Right atrium auricular region (tissue), 2 donors: Measurements from ENCODE around the gene AGXT. TPM values are rescaled to one million over a fixed set of nuclear protein-coding genes. Genes with fewer than 3 reads are reported as not detected.

ENCODE experiments used
- DNase-seq: peaks from one replicate; pipeline ENCODE4 v3.0.0-alpha.2; 2019; ENCODE audit warnings: low spot score
- H3K27ac ChIP-seq, 2 donors: fragments of 200-600 bp; sonication (generic); 1 replicate in 1 of 2; 2 replicates in 1 of 2; pipeline ENCODE4 v1.5.1; 2016 to 2019
- H3K27me3 ChIP-seq, 2 donors: fragments of 200-600 bp; sonication (generic); one replicate each; pipeline versions ENCODE4 v1.5.1 to v1.6.0; 2017 to 2019
- H3K36me3 ChIP-seq: fragments of 200-600 bp; sonication (generic); one replicate; pipeline ENCODE4 v1.5.1; 2016
- H3K4me1 ChIP-seq, 2 donors: fragments of 200-600 bp; sonication (generic); one replicate each; pipeline versions ENCODE4 v1.5.1 to v1.6.0; 2017 to 2019
- H3K4me3 ChIP-seq, 2 donors: fragments of 200-600 bp; sonication (generic); 1 replicate in 1 of 2; 2 replicates in 1 of 2; pipeline ENCODE4 v1.5.1; 2017 to 2019; ENCODE audit warnings: mild to moderate bottlenecking in 1 of 2, moderate library complexity in 1 of 2
- H3K9me3 ChIP-seq, 2 donors: fragments of 200-600 bp; sonication (generic); one replicate each; pipeline ENCODE4 v1.5.1; 2019
- total RNA-seq, 2 donors: library from RNA; depleted of rRNA; stranded (reverse); fragments of >200 nt; gene quantifications; one replicate each; pipeline ENCODE4 v1.1.0, GENCODE V29; 2016
- TF ChIP-seq, protein P1 (sequence below), 2 donors: fragments of 200-600 bp; sonication (generic); IDR thresholded peaks; one replicate each; pipeline ENCODE4 v1.5.1; 2019; ENCODE audit warnings: antibody characterized with exemption in 2 of 2

AGXT gene
- total RNA-seq, 2 donors from 2014 or later, result not detected

DNA sequence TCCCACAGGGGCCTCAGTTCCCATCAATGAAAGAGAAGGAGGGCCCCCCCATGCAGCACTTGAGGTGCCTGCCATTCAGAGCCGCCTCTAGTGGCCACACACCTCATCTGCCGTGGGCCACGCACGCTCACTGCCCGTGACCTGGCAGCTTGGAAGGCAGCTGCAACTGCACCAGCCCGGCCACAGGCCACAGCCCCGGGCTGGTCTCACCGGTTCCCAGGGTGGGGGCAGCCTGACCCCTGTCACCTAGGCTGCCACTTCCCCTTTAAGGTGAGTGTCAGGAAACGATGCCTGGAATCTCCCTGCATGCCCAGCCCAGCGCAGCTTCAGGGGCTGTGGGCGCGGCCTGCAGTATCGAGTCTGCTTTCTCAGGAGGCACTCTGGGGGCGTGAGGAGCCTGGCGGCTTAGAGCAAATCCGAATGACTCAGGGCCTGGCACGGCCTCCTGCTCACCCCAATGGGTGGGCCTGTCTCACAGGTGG is 24.8 kb downstream of the AGXT start:
- H3K36me3 ChIP-seq, result no peaks in the 10 kb centered on the region
- TF ChIP-seq, protein P1, sequence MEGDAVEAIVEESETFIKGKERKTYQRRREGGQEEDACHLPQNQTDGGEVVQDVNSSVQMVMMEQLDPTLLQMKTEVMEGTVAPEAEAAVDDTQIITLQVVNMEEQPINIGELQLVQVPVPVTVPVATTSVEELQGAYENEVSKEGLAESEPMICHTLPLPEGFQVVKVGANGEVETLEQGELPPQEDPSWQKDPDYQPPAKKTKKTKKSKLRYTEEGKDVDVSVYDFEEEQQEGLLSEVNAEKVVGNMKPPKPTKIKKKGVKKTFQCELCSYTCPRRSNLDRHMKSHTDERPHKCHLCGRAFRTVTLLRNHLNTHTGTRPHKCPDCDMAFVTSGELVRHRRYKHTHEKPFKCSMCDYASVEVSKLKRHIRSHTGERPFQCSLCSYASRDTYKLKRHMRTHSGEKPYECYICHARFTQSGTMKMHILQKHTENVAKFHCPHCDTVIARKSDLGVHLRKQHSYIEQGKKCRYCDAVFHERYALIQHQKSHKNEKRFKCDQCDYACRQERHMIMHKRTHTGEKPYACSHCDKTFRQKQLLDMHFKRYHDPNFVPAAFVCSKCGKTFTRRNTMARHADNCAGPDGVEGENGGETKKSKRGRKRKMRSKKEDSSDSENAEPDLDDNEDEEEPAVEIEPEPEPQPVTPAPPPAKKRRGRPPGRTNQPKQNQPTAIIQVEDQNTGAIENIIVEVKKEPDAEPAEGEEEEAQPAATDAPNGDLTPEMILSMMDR (IDR thresholded peaks at IDR 0.05), result no peak

DNA sequence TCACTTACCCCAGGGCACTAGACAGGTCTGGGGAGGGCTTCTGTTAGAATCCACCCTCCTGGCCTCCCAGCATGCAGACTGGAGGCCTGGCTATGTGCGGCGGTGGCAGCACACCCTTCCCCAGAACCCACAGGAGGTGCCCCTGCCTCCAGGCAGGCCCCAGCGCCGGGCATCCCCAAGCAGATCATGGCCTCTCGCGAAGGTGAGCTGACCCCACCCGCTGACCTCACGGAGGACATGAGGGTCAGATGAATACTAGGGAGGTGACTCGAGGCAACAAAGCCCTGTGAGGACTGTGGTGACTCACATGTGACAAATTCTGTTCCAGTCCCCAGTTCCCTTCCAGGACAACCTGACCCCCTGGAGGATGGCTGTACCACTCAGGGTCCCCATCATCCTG is 25.4 kb downstream of the AGXT start:
- Histone ChIP-seq H3K27ac (no peak overlapping the region), H3K4me3 (no peak overlapping the region), H3K36me3 (no peaks in the 10 kb centered on the region), H3K9me3 (no peaks in the 10 kb centered on the region), H3K27me3 (no peaks in the 10 kb centered on the region), H3K4me1 (peaks cover 0 to 14% of the 10 kb centered on the region in 2 donors)
- TF ChIP-seq, protein P1 (IDR thresholded peaks at IDR 0.05), result no peak
- DNase-seq, result no peak

More for the DNA sequence above, 24.8 kb downstream of the AGXT start:
- peaks cover 0 to 9% of the 10 kb centered on the region in 2 donors for H3K4me1 ChIP-seq
- no peak for DNase-seq
- no peaks in the 10 kb centered on the region for H3K9me3 ChIP-seq
- no peak overlapping the region for H3K4me3 ChIP-seq
- H3K27ac ChIP-seq, result no peak overlapping the region
- no peaks in the 10 kb centered on the region for H3K27me3 ChIP-seq

DNA sequence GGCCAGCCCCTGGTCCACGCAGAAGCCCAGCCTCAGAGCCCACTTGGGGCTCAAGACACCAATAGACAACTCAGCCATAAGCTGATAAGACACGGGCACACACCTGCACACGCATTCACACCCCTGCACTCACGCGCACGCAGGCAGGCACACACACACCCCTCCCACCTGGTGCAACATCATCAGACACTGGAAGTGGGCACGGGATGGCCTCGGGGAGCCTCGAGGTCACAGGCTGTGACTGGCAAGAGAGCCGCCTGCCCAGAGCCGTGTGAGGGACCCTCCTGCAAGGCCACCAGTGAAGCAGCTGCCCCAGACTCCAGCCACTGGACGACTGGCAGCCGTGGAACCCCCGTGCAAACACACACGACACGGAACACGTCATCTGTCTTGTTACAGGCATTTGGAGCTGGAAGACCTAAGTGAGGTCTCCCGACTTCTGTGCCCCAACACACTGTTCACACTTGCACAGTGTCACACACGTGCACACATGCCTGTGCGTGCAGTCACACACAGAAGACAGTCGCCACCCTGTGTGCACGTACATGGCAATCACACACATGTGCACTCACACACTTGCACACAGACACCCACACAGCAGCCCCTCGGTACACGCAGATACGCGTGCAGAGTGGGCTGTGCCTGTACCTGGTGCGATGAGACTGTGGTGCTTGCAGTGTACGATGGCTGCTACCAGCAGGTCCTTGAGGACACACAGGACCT is 26.4 kb downstream of the AGXT start:
- TF ChIP-seq, protein P1 (IDR thresholded peaks at IDR 0.05), result no peak
- no peaks in the 10 kb centered on the region for H3K27me3 ChIP-seq
- H3K27ac ChIP-seq, result no peak overlapping the region
- H3K4me1 ChIP-seq, result peaks cover 0 to 21% of the 10 kb centered on the region in 2 donors
- no peaks in the 10 kb centered on the region for H3K36me3 ChIP-seq
- no peak for DNase-seq
- H3K9me3 ChIP-seq, result no peaks in the 10 kb centered on the region
- no peak overlapping the region for H3K4me3 ChIP-seq

DNA sequence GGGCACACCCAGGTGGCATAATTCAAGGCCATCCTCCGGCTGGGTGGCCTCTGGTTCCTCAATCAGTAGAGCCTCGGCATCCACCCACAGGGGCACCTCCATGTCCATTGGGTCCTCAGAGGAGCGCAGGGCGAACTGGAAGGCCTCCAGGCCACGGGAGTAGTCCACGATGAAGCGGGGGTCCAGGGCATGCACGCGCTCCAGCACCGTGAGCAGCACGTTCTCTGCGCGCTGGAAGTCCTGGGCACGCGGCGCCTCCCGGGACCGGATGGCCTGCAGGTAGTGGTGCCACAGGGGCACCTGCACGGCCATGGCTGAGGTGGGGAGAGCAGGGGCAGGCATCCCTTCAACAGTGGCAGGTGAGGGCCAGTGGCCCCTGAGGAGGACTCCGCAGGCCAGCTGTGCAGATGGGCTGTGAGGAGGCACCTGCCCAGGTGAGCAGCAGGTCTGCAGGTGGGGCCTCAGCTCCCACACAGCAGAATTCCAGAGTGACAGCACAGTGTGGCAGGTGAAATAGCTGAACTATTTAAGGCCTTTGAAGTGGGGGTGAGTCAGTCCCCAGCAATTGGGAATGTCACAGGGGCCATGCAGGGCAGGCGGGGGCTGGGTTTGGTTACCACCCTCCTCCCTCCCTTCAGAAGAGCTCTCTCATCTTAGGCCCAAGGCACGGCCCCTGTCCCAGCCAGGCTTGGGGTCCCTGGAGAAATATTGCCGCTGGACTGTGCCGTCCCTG is 27.2 kb downstream of the AGXT start, which contains the start of gene MAB21L4:
MAB21L4 (minus strand) TSS at position 501 of the 733 bp plus-strand sequence; CDS start at position 342, 159 bp downstream.
- H3K27ac ChIP-seq, result no peak within 1 kb of the TSS
- TF ChIP-seq, protein P1 (IDR thresholded peaks at IDR 0.05), result no peak
- H3K4me3 ChIP-seq, result no peak within 1 kb of the TSS
- no peaks in the 10 kb centered on the region for H3K36me3 ChIP-seq
- H3K4me1 ChIP-seq, result peaks cover 0 to 21% of the 10 kb centered on the region in 2 donors
- DNase-seq, result no peak
- no peaks in the 10 kb centered on the region for H3K9me3 ChIP-seq
- no peaks in the 10 kb centered on the region for H3K27me3 ChIP-seq

DNA sequence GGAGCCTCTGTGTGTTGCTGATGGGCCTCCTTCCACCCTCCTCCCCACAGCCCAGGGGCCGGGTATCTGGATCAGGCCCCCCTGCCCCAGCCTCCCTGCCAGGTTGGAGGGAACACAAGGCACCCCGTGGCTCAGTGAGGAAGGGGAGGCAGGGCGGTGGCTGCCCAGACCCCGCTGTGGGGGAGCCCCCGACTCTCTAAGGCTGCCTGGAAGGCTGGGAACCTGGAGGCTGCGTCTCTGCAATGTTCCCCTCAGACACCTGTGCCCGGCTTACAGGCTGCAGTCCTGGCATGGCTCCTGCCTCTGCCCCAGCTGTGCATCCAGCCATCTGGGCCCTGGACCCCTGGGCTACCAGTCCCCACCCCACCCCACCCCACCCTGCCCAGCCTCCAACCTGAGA is 27.8 kb downstream of the AGXT start:
- Histone ChIP-seq H3K27ac (no peak overlapping the region), H3K4me1 (peaks cover 0 to 21% of the 10 kb centered on the region in 2 donors), H3K9me3 (no peaks in the 10 kb centered on the region), H3K27me3 (no peaks in the 10 kb centered on the region), H3K4me3 (no peak overlapping the region), H3K36me3 (no peaks in the 10 kb centered on the region)
- TF ChIP-seq, protein P1 (IDR thresholded peaks at IDR 0.05), result no peak
- no peak for DNase-seq
